ENCODE data around the gene HADH. TPM values are rescaled to one million over a fixed set of nuclear protein-coding genes. Genes with fewer than 3 reads are reported as not detected.
"Not testable (repeated sequence)": the region's sequence is repeated elsewhere in the genome, so short reads cannot be mapped to it uniquely, and the experiment has no call there.

HADH gene
- total and polyA plus RNA-seq, 8 donors, result 14.2 to 112 (median 27.2) TPM

DNA sequence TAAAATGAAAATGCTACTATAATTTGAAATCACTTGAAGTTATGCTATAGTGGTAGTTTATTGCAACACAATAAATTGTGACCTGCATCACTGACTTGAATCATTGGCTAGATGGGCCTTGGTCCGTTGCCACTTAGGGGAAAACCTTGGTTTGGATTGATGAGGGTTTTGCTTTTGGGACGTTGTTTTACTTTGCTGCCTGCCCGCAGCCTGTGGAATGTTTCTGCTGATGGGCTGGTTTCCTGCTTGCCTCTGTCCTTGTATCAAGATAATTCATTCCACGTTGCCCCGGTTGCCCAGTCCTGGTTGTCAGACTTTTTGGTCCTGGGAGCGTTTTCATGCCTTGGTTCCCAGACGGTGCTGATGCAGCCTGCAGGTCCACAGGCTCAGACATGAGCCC lies 18.3 kb downstream of the HADH start:
- ATAC-seq, result no peak
- no peak overlapping the region for H3K27ac ChIP-seq
- WGBS, 2 donors, result 92 to 93% methylated on average over 7 of the region's 7 CpGs
- no peak for FAIRE-seq
- no peak overlapping the region for H3K4me3 ChIP-seq
- no peak for TF ChIP-seq CTCF (IDR thresholded peaks at IDR 0.05)
- DNase-seq, result no peak
- no peaks in the 10 kb centered on the region for H3K9me3 ChIP-seq
- intact Hi-C loops (cut with DNase I), result no loop called here
- H3K27me3 ChIP-seq, result no peaks in the 10 kb centered on the region
- no peaks in the 10 kb centered on the region for H3K36me3 ChIP-seq
- no peaks in the 10 kb centered on the region for H3K4me1 ChIP-seq

DNA sequence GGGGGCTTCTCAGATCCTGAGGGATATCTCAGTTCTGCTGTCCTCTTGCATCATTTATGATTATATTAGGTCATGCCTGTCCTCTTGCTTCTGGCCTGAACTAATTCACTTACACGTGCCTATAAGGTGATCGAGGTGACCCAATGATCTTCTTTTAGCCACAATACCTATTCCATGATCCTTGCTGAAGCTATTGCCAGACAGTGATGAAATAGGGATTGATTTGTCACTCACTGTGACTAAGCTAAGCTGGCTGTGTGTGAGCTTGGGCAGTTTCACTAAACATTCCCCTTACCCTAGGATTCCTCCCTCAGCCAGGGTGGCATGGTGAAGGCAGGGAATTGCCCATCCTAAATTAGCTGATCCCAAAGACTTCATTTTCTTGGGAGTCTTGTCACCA lies 19.0 kb downstream of the HADH start:
- DNase-seq (no peak), ATAC-seq (peak in 1 of 4 donors; percentile 60), FAIRE-seq (no peak)
- Histone ChIP-seq H3K27ac (no peak overlapping the region), H3K27me3 (no peaks in the 10 kb centered on the region), H3K9me3 (no peaks in the 10 kb centered on the region), H3K36me3 (no peaks in the 10 kb centered on the region), H3K4me3 (no peak overlapping the region), H3K4me1 (no peaks in the 10 kb centered on the region)
- TF ChIP-seq CTCF (IDR thresholded peaks at IDR 0.05), result no peak
- intact Hi-C loops (cut with DNase I), result no loop called here
- 91 to 92% methylated on average over 2 of the region's 2 CpGs for WGBS, 2 donors

DNA sequence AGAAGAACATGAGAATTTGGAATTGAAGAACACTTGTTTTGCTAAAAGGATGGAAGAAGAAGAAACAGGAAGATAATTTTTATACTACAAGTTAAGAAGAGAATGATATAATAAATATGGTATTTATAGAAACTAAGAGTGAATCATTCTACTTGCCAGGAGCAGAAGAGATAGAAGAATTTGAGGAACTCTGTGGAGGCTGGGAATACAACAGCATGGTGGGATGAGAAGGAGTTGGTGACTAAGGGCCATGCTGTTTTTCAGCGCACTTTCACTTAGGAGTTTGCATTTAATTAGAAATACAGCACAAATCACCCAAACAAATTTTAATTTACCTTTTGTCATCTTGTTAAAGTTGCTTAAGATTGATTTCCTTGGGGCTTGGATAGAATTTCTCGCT lies 20.5 kb downstream of the HADH start:
- H3K9me3 ChIP-seq, result no peaks in the 10 kb centered on the region
- DNase-seq, result no peak
- H3K36me3 ChIP-seq, result peaks cover 0 to 6% (median 0%) of the 10 kb centered on the region in 3 donors
- intact Hi-C loops (cut with DNase I), result no loop called here
- no peaks in the 10 kb centered on the region for H3K27me3 ChIP-seq
- ATAC-seq, result no peak
- H3K4me3 ChIP-seq, result no peak overlapping the region
- H3K4me1 ChIP-seq, result no peaks in the 10 kb centered on the region
- WGBS, 2 donors, result 96 to 100% methylated on average over 2 of the region's 2 CpGs
- no peak overlapping the region for H3K27ac ChIP-seq
- FAIRE-seq, result no peak
- TF ChIP-seq CTCF (IDR thresholded peaks at IDR 0.05), result no peak

DNA sequence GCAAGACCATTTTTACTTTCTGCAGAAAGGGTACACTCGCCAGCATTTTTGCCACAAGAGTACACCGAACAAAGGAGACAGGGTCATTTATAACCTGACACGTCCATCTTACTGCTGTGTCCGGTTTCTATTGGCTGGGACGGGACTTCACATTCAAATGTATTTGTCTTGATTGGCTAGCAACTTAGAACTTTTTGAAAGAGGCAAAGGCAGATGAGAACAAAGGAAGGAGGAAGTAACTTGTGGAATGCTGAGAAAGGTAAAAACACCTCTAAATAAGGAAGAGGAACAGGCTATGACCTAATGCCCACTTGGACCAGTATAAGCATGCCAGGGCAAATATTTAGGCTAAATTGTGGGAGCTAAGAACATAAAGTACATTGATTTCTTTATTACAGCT lies 22.7 kb downstream of the HADH start:
- intact Hi-C loops (cut with DNase I); H3K27me3 ChIP-seq; H3K27ac ChIP-seq; DNase-seq; H3K9me3 ChIP-seq; ATAC-seq; FAIRE-seq; H3K4me3 ChIP-seq; H3K4me1 ChIP-seq: not testable (repeated sequence)
- H3K36me3 ChIP-seq, result peaks cover 0 to 19% (median 0%) of the 10 kb centered on the region in 3 donors
- 94 to 95% methylated on average over 5 of the region's 5 CpGs for WGBS, 2 donors

DNA sequence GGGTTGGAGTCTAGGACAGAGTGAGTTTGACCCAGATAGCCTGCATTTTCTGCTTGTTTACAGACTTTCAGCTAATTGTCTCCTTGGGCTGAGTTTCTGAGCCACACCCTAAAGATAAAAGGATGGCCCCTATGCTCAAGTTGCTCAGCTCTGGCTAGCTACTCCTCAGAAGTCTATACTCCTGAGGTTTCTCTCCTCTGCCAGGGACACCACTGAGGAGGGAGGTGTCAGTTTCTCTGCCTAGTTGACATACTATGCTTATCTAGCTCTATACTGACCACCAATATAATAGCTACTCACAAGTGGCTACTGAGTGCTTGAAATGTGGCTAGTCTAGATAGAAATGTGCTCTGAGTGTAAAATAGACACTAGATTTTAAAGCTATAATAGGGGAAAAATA lies 23.6 kb downstream of the HADH start:
- H3K4me3 ChIP-seq, result no peak overlapping the region
- H3K27ac ChIP-seq, result no peak overlapping the region
- H3K9me3 ChIP-seq, result no peaks in the 10 kb centered on the region
- ATAC-seq (no peak), FAIRE-seq (no peak), DNase-seq (no peak)
- no peaks in the 10 kb centered on the region for H3K27me3 ChIP-seq
- H3K36me3 ChIP-seq, result peaks cover 0 to 19% (median 0%) of the 10 kb centered on the region in 3 donors
- H3K4me1 ChIP-seq, result no peaks in the 10 kb centered on the region
- no peak for TF ChIP-seq CTCF (IDR thresholded peaks at IDR 0.05)
- intact Hi-C loops (cut with DNase I), result no loop called here

DNA sequence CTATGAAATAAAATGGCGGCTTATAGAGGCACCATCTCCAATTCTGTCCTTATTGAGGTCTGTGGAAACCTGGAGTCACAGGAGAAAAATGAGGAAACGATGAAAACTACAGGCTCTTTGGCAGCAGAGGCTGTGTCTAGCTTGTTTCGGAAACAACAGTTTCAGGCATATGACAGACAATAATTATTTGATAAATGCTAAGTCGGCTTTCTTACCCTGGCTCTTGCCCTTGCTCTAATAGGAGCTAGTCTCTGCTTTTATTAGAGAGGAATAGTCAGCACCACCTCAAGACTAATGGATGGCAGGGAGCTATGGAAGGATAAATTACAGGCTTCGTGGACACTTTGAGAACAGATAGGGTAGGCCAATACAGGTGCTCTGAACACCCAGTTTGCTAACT lies 24.3 kb downstream of the HADH start:
- 93 to 98% methylated on average over 5 of the region's 5 CpGs for WGBS, 2 donors
- Histone ChIP-seq H3K4me3 (no peak overlapping the region), H3K9me3 (no peaks in the 10 kb centered on the region), H3K4me1 (no peaks in the 10 kb centered on the region), H3K27me3 (no peaks in the 10 kb centered on the region), H3K27ac (no peak overlapping the region), H3K36me3 (peaks cover 0 to 19% (median 0%) of the 10 kb centered on the region in 3 donors)
- ATAC-seq (no peak), FAIRE-seq (no peak), DNase-seq (no peak)
- intact Hi-C loops (cut with DNase I), result no loop called here
- no peak for TF ChIP-seq CTCF (IDR thresholded peaks at IDR 0.05)

Measured in pancreas (tissue), 10 donors.